ENCODE data around the gene HACD2. TPM values are rescaled to one million over a fixed set of nuclear protein-coding genes. Genes with fewer than 3 reads are reported as not detected.

The HACD2 gene
- total and polyA plus RNA-seq, 3 donors from 2014 or later = 34.8 to 79.7 (median 55.9) TPM

DNA sequence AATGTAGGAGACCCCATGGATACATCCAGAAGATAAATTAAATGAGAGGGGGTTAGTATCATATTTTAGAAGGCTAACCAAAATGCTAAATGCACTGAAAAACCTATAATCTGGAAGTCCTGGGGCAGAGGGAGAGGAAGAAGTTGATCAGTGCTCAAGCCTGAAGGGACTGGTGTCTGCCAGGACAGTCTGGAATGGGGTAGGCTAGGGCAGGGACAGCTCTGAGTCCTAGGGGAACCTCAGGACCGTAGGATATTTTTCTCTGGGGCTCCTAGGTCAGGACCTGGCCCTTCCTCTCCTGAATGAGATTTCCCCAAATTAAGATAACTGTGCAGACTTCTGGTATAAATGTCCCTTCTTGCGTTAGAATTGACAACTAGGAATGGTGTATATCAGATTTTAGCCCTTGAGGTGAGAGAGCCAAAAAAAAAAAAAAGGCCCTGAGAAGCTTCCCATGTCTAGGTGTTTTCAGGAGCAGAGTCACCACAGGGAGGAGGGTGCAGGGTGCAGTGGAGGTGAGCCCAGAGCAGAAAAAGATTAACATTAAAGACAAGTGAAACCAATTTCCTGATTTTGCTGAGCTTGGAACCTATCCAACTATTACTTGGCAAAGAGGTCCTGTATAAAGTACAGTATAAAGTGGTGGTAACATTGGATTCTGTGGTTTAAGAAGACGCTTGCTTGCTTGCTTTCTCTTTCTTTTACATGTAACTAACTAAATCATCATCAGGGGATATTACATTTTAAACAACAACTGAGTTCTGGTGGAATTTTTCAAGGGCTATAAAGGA, 63.5 kb downstream of the HACD2 start:
- Histone ChIP-seq H3K36me3 (ENCODE audit: low read depth, missing control alignments) (no peaks in the 10 kb centered on the region), H3K4me1 (peaks cover 6% of the 10 kb centered on the region), H3K27me3 (no peaks in the 10 kb centered on the region), H3K27ac (no peak overlapping the region), H3K4me3 (no peak overlapping the region), H3K9me3 (no peaks in the 10 kb centered on the region)
- intact Hi-C loops (cut with DNase I; ENCODE audit: low total_unique reads) = no loop called here
- DNase-seq = no peak
- 55 to 67% methylated on average over 3 of the region's 3 CpGs for WGBS, 2 donors
- TF ChIP-seq, protein P1, sequence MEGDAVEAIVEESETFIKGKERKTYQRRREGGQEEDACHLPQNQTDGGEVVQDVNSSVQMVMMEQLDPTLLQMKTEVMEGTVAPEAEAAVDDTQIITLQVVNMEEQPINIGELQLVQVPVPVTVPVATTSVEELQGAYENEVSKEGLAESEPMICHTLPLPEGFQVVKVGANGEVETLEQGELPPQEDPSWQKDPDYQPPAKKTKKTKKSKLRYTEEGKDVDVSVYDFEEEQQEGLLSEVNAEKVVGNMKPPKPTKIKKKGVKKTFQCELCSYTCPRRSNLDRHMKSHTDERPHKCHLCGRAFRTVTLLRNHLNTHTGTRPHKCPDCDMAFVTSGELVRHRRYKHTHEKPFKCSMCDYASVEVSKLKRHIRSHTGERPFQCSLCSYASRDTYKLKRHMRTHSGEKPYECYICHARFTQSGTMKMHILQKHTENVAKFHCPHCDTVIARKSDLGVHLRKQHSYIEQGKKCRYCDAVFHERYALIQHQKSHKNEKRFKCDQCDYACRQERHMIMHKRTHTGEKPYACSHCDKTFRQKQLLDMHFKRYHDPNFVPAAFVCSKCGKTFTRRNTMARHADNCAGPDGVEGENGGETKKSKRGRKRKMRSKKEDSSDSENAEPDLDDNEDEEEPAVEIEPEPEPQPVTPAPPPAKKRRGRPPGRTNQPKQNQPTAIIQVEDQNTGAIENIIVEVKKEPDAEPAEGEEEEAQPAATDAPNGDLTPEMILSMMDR (IDR thresholded peaks at IDR 0.05) = no peak

DNA sequence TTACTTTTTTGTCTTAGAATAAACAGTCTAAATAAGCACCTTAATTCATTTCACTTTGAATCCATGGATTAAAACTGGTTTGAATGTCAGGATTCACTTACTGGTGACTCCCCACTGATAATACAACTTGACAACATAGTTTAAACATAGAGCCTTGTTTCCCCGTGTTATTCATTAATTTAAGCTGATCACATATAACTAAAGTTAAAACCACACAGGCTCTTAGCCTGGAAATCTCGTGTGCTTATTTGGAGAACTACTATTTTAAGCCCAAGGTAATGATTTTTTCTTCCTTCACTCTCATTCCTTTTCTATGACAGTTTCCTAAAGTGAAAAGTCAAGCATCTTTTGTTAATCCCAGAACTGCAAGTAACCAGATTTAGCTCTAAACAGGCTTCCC, 64.2 kb downstream of the HACD2 start:
- Histone ChIP-seq H3K27me3 (no peaks in the 10 kb centered on the region), H3K4me1 (peaks cover 6% of the 10 kb centered on the region), H3K4me3 (no peak overlapping the region), H3K9me3 (no peaks in the 10 kb centered on the region), H3K27ac (no peak overlapping the region), H3K36me3 (ENCODE audit: low read depth, missing control alignments) (no peaks in the 10 kb centered on the region)
- intact Hi-C loops (cut with DNase I; ENCODE audit: low total_unique reads) = no loop called here
- TF ChIP-seq, protein P1 (IDR thresholded peaks at IDR 0.05) = no peak
- no peak for TF ChIP-seq POLR2A (IDR thresholded peaks at IDR 0.05)
- no peak for DNase-seq
- WGBS, 2 donors = 63 to 83% methylated on average over 2 of the region's 2 CpGs

DNA sequence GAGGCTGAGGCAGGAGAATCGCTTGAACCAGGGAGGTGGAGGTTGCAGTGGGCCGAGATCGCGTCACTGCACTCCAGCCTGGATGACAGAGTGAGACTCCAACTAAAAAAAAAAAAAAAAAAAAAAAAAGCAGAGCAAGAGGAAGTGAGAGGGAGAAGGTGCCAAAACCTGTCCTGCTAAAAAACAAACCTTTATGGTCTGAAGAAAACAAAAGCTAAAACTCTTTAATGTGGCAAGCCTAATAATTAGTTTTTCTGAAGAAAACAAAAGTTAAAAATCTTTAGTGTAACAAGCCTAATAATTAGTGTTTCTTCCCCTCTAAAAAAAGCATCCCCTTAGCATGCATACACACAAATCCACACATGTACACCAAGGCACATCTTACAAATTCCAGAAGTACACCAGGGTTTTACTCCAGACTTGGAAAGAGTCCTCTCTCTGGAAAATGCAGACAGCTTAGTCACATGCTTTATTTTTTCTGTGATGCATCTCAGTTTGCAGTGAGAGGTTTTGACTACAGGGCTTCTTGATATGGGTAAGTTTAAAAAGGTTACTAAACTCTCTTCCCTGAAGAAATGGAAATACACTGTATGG, 65.9 kb downstream of the HACD2 start:
- Histone ChIP-seq H3K4me3 (no peak overlapping the region), H3K27me3 (no peaks in the 10 kb centered on the region), H3K9me3 (no peaks in the 10 kb centered on the region), H3K36me3 (ENCODE audit: low read depth, missing control alignments) (no peaks in the 10 kb centered on the region), H3K27ac (no peak overlapping the region), H3K4me1 (peaks cover 6% of the 10 kb centered on the region)
- no peak for TF ChIP-seq POLR2A (IDR thresholded peaks at IDR 0.05)
- TF ChIP-seq, protein P1 (IDR thresholded peaks at IDR 0.05) = no peak
- DNase-seq = no peak
- 60 to 77% methylated on average over 4 of the region's 4 CpGs for WGBS, 2 donors
- intact Hi-C loops (cut with DNase I; ENCODE audit: low total_unique reads) = no loop called here

DNA sequence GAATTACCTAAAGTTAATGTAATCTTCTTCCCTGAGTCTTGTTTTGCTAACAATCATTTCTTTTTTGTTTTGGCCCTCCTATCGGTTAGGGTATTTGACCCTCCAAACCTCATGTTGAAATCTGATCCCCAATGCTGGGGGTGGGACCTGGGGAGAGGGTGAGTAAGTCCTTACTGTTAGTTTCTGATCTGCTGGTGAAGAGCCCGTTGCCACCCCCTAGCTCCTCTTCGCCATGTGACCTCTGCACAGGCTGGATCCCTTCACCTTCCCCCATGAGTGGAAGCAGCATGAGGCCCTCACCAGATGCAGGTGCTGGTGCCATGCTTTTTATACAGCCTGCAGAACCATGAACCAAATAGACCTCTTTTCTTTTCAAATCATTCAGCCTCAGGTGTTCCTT, 73.1 kb downstream of the HACD2 start:
- Histone ChIP-seq H3K9me3 (no peaks in the 10 kb centered on the region), H3K27me3 (no peaks in the 10 kb centered on the region), H3K27ac (no peak overlapping the region), H3K36me3 (ENCODE audit: low read depth, missing control alignments) (no peaks in the 10 kb centered on the region), H3K4me3 (no peak overlapping the region), H3K4me1 (no peaks in the 10 kb centered on the region)
- DNase-seq = no peak
- WGBS, 2 donors = 85 to 97% methylated on average over 3 of the region's 3 CpGs
- TF ChIP-seq, protein P1 (IDR thresholded peaks at IDR 0.05) = no peak
- TF ChIP-seq POLR2A (IDR thresholded peaks at IDR 0.05) = no peak
- intact Hi-C loops (cut with DNase I; ENCODE audit: low total_unique reads) = no loop called here

DNA sequence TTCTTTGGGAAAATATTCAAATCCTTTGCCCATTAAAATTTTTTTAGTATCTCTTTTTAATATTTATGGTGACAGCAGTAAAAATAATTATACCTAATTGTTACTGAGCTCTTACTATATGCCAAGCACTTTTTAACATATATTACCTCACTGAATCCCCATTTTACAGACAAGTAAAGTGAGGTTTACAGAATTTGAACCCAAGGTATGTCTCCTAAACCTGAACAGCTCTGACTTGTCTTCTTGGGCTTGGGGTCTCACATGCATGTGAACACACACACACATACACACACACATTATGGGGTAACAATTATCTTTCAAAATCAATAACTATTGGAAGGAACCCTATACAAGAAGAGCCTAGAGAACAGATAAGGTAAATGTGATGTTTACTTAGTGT, 73.8 kb downstream of the HACD2 start:
- intact Hi-C loops (cut with DNase I; ENCODE audit: low total_unique reads) = no loop called here
- no peaks in the 10 kb centered on the region for H3K4me1 ChIP-seq
- no peaks in the 10 kb centered on the region for H3K9me3 ChIP-seq
- H3K27me3 ChIP-seq = no peaks in the 10 kb centered on the region
- no peaks in the 10 kb centered on the region for H3K36me3 ChIP-seq (ENCODE audit: low read depth, missing control alignments)
- TF ChIP-seq, protein P1 (IDR thresholded peaks at IDR 0.05) = no peak
- no peak overlapping the region for H3K4me3 ChIP-seq
- H3K27ac ChIP-seq = no peak overlapping the region
- DNase-seq = no peak

Measured in testis (tissue), 3 donors.